Natural killer cell treated with Interleukin-12 subunit alpha and Interleukin-12 subunit beta and Interleukin-15 and Interleukin-18, amount 100 ng/mL, for 72 hours (primary cell): Measurements from ENCODE around the gene PLXNA4. TPM values are rescaled to one million over a fixed set of nuclear protein-coding genes. Genes with fewer than 3 reads are reported as not detected.

Experiments used
- ATAC-seq, 2 donors: fragments of 150-1000 bp; cut with Tn5 transposase in 1 of 2; sonication (Bioruptor Pico), chemical (Tn5 transposase) in 1 of 2; 2 replicates each; pipeline ENCODE4 v1.10.0; 2021
- DNase-seq: peaks from one replicate; pipeline ENCODE4 v3.0.0; 2022; ENCODE audit warnings: low spot score
- H3K27ac Mint-ChIP-seq, 2 donors: 1 replicate in 1 of 2; 2 replicates in 1 of 2; pipeline ENCODE4 v1.8.0; 2022; ENCODE audit warnings: mixed read lengths in 2 of 2, mild to moderate bottlenecking in 1 of 2, moderate library complexity in 1 of 2
- H3K27me3 Mint-ChIP-seq, 2 donors: 1 replicate in 1 of 2; 2 replicates in 1 of 2; pipeline ENCODE4 v1.8.0; 2022; ENCODE audit warnings: mixed read lengths in 2 of 2
- H3K36me3 Mint-ChIP-seq: one replicate; pipeline ENCODE4 v1.8.0; 2022; ENCODE audit warnings: mixed read lengths
- H3K4me1 Mint-ChIP-seq, 2 donors: 1 replicate in 1 of 2; 2 replicates in 1 of 2; pipeline ENCODE4 v1.8.0; 2022; ENCODE audit warnings: low read depth in 2 of 2, mixed read lengths in 2 of 2, mild to moderate bottlenecking in 1 of 2
- H3K4me3 Mint-ChIP-seq: one replicate; pipeline ENCODE4 v1.8.0; 2022; ENCODE audit warnings: mixed read lengths
- H3K9me3 Mint-ChIP-seq: 2 replicates; pipeline ENCODE4 v1.8.0; 2022; ENCODE audit warnings: mixed read lengths
- total RNA-seq, 2 donors: library from RNA; stranded (reverse); gene quantifications; one replicate each; pipeline ENCODE4 v1.2.3, GENCODE V29; 2022

Gene PLXNA4
- total RNA-seq, 2 donors from 2014 or later: 0.14 to 0.21 TPM

DNA sequence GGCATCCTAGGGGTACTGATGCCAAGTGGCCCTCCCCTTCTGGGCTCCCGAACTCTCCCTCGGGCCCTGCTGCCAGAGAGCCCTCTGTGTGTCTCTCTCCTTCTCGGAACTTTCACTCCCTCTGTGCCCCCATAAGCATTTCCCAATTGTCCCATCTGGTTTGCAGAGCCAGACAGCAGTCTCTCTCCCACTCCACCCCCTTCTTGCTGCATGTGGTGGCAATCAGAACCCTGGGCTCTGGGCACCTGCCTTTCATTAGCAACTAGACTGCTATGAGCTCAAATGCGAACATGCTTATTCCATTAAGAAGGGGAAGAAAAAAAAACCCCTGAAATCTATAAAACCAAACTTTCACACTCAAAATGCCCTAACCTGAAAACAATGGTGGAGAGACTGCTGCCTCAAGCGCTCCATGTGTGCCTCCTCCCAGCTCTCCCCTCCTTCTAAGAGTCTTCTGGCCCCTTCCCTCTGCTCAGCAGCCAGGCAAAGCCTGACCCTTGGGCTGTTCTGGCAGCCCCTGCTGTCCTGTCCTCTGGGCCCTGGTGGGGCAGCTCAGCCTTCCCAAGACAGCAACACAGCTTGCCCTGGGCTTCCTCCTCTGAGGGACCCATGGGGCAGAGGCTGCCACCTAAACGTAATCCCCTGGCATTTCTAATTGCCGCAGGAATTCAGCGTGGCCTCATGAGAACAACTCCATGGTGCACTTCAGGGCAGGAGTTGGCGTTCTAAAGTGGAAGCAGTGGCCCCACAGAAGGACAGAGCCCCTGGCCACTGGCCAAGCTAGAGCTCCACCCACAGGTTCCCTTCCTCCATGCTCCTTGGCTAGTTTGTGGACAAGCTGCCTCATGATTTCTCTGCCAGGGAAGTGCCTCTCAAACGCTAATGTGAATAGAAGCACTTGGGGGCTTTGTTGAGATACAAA, 415.4 kb downstream of the PLXNA4 start:
- H3K9me3 Mint-ChIP-seq: no peaks in the 10 kb centered on the region
- ATAC-seq (no peak), DNase-seq (no peak)
- no peaks in the 10 kb centered on the region for H3K36me3 Mint-ChIP-seq
- no peaks in the 10 kb centered on the region for H3K4me1 Mint-ChIP-seq
- no peak overlapping the region for H3K4me3 Mint-ChIP-seq
- no peaks in the 10 kb centered on the region for H3K27me3 Mint-ChIP-seq
- no peak overlapping the region for H3K27ac Mint-ChIP-seq

DNA sequence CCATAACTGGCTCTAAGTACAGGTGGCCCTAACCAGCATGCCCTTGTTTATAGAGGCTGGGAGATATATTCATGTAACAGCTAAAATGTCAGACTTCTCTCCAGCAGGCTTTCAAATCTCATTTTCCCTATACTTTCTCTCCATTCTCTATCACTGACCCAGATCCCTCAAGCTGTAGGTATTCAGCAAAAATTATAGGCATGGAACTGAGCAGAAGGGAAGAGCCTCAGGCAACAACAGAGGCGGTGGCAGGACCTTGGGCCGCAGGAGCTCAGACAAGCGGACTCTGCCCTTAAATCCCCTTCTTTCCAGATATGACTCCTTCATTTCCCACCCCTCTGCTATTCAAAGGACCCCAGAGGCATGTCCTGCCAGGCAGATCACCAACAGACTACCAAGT, 417.4 kb downstream of the PLXNA4 start:
- Mint-ChIP-seq H3K27me3 (no peaks in the 10 kb centered on the region), H3K9me3 (no peaks in the 10 kb centered on the region), H3K4me3 (no peak overlapping the region), H3K27ac (no peak overlapping the region), H3K36me3 (no peaks in the 10 kb centered on the region), H3K4me1 (no peaks in the 10 kb centered on the region)
- no peak for DNase-seq
- no peak for ATAC-seq

- no peak for ATAC-seq
- H3K27ac Mint-ChIP-seq: no peak overlapping the region
- H3K27me3 Mint-ChIP-seq: peaks cover 0 to 3% of the 10 kb centered on the region in 2 donors
- no peak overlapping the region for H3K4me3 Mint-ChIP-seq
- H3K9me3 Mint-ChIP-seq: no peaks in the 10 kb centered on the region
- no peaks in the 10 kb centered on the region for H3K4me1 Mint-ChIP-seq
- no peaks in the 10 kb centered on the region for H3K36me3 Mint-ChIP-seq
- no peak for DNase-seq
Observed at GRCh38 chr7:132158166-132158565, 418.1 kb downstream of the PLXNA4 start.

GRCh38 chr7:132155715-132156114, 420.6 kb downstream of the PLXNA4 start:
- H3K36me3 Mint-ChIP-seq: no peaks in the 10 kb centered on the region
- no peak overlapping the region for H3K4me3 Mint-ChIP-seq
- H3K27me3 Mint-ChIP-seq: peaks cover 3 to 17% of the 10 kb centered on the region in 2 donors
- no peak overlapping the region for H3K27ac Mint-ChIP-seq
- DNase-seq (no peak), ATAC-seq (no peak)
- no peaks in the 10 kb centered on the region for H3K4me1 Mint-ChIP-seq
- no peaks in the 10 kb centered on the region for H3K9me3 Mint-ChIP-seq

GRCh38 chr7:132154695-132155471, 421.4 kb downstream of the PLXNA4 start:
- Mint-ChIP-seq H3K9me3 (no peaks in the 10 kb centered on the region), H3K4me3 (no peak overlapping the region), H3K27me3 (peaks cover 3 to 18% of the 10 kb centered on the region in 2 donors), H3K27ac (no peak overlapping the region), H3K36me3 (no peaks in the 10 kb centered on the region), H3K4me1 (no peaks in the 10 kb centered on the region)
- DNase-seq (no peak), ATAC-seq (no peak)

DNA sequence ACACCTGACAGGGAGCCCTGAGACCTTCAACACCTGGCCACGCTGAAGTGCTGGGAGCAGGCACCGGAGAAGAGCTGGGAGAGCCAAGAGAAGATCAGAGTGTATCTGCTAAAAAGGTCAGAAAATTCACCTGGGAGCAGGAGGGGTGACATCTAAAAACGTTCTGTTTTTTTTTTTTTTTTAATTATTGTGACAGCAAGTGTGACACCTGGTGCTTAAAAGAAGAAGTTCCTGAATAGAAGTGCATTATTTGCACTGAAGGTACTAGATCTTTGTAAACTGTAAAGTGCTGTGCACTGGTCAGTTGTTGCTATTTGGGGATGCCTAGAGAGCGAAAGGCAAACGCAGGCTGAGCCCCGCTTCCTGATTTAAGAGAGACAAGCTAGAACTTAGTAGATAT, 422.0 kb downstream of the PLXNA4 start:
- Mint-ChIP-seq H3K4me3 (no peak overlapping the region), H3K27me3 (peaks cover 3 to 18% of the 10 kb centered on the region in 2 donors), H3K36me3 (no peaks in the 10 kb centered on the region), H3K27ac (no peak overlapping the region), H3K9me3 (no peaks in the 10 kb centered on the region), H3K4me1 (no peaks in the 10 kb centered on the region)
- no peak for ATAC-seq
- no peak for DNase-seq

- no peak for ATAC-seq
- no peaks in the 10 kb centered on the region for H3K36me3 Mint-ChIP-seq
- no peaks in the 10 kb centered on the region for H3K9me3 Mint-ChIP-seq
- peaks cover 3 to 18% of the 10 kb centered on the region in 2 donors for H3K27me3 Mint-ChIP-seq
- H3K4me3 Mint-ChIP-seq: no peak overlapping the region
- no peaks in the 10 kb centered on the region for H3K4me1 Mint-ChIP-seq
- DNase-seq: no peak
- no peak overlapping the region for H3K27ac Mint-ChIP-seq
Observed at GRCh38 chr7:132152131-132152889, 424.0 kb downstream of the PLXNA4 start.

- ATAC-seq: no peak
- no peaks in the 10 kb centered on the region for H3K9me3 Mint-ChIP-seq
- no peaks in the 10 kb centered on the region for H3K36me3 Mint-ChIP-seq
- DNase-seq: no peak
- peaks cover 3 to 18% of the 10 kb centered on the region in 2 donors for H3K27me3 Mint-ChIP-seq
- H3K27ac Mint-ChIP-seq: no peak overlapping the region
- no peak overlapping the region for H3K4me3 Mint-ChIP-seq
- H3K4me1 Mint-ChIP-seq: no peaks in the 10 kb centered on the region
Observed at GRCh38 chr7:132150711-132151110, 425.6 kb downstream of the PLXNA4 start.

- no peak overlapping the region for H3K4me3 Mint-ChIP-seq
- no peaks in the 10 kb centered on the region for H3K36me3 Mint-ChIP-seq
- DNase-seq (no peak), ATAC-seq (no peak)
- H3K9me3 Mint-ChIP-seq: no peaks in the 10 kb centered on the region
- H3K4me1 Mint-ChIP-seq: no peaks in the 10 kb centered on the region
- no peak overlapping the region for H3K27ac Mint-ChIP-seq
- H3K27me3 Mint-ChIP-seq: peaks cover 3 to 18% of the 10 kb centered on the region in 2 donors
Observed at GRCh38 chr7:132149436-132150304, 426.6 kb downstream of the PLXNA4 start.

- no peaks in the 10 kb centered on the region for H3K4me1 Mint-ChIP-seq
- ATAC-seq (no peak), DNase-seq (no peak)
- peaks cover 3 to 18% of the 10 kb centered on the region in 2 donors for H3K27me3 Mint-ChIP-seq
- no peak overlapping the region for H3K27ac Mint-ChIP-seq
- H3K4me3 Mint-ChIP-seq: no peak overlapping the region
- H3K36me3 Mint-ChIP-seq: no peaks in the 10 kb centered on the region
- no peaks in the 10 kb centered on the region for H3K9me3 Mint-ChIP-seq
Observed at GRCh38 chr7:132148876-132149275, 427.4 kb downstream of the PLXNA4 start.

DNA sequence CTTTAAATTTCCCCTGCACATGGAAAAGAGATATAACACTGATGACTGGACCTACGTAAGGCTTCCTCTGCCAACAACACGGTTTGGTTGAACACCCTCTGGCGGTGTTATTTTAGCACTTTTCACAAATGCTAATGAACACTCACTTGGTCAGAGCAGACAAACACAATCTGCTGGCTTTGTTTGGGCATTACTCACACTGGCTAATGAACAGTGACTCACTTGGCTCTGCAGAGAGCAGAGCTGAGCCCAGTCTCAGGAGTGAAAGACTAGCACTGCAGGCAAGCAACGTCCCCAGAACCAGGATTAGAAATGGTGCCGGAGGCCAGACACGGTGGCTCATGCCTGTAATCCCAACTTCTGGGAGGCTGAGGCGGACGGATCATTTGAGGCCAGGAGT, 430.8 kb downstream of the PLXNA4 start:
- H3K27ac Mint-ChIP-seq: no peak overlapping the region
- no peak overlapping the region for H3K4me3 Mint-ChIP-seq
- no peaks in the 10 kb centered on the region for H3K27me3 Mint-ChIP-seq
- no peaks in the 10 kb centered on the region for H3K36me3 Mint-ChIP-seq
- DNase-seq: no peak
- no peak for ATAC-seq
- no peaks in the 10 kb centered on the region for H3K4me1 Mint-ChIP-seq
- no peaks in the 10 kb centered on the region for H3K9me3 Mint-ChIP-seq

- Mint-ChIP-seq H3K4me3 (no peak overlapping the region), H3K27me3 (no peaks in the 10 kb centered on the region), H3K36me3 (no peaks in the 10 kb centered on the region), H3K27ac (no peak overlapping the region), H3K9me3 (no peaks in the 10 kb centered on the region), H3K4me1 (no peaks in the 10 kb centered on the region)
- ATAC-seq (no peak), DNase-seq (no peak)
Observed at GRCh38 chr7:132145063-132145462, 431.2 kb downstream of the PLXNA4 start.

GRCh38 chr7:132142006-132142405, 434.3 kb downstream of the PLXNA4 start:
- Mint-ChIP-seq H3K9me3 (no peaks in the 10 kb centered on the region), H3K4me3 (no peak overlapping the region), H3K27me3 (no peaks in the 10 kb centered on the region), H3K36me3 (no peaks in the 10 kb centered on the region), H3K4me1 (no peaks in the 10 kb centered on the region), H3K27ac (no peak overlapping the region)
- DNase-seq (no peak), ATAC-seq (no peak)
